ENCODE data around the gene CSMD2. TPM values are rescaled to one million over a fixed set of nuclear protein-coding genes. Genes with fewer than 3 reads are reported as not detected.

The CSMD2 gene
- total RNA-seq, 4 donors from 2014 or later = 0.16 to 1.00 (median 0.27) TPM; not detected in 1

GRCh38 chr1:34028381-34029055 lies 136.5 kb downstream of the CSMD2 start:
- intact Hi-C loops (cut with DNase I; ENCODE audit: low total_unique reads) (no loop called here), in situ Hi-C loops (cut with MboI; ENCODE audit: low pct_ligation_motif_present in 1 of 4, low pct_unique_long_range_greater_than_20kb in 1 of 4, low sequenced_read_pairs in 3 of 4) (no loop called here)
- no peak overlapping the region for H3K4me3 ChIP-seq
- 79 to 96% methylated on average over 5 to 11 of the region's 11 CpGs for WGBS, 2 donors (ENCODE audit: low coverage in 1 of 2)
- no peak for DNase-seq
- H3K27me3 ChIP-seq = peaks cover 8% of the 10 kb centered on the region
- no peak overlapping the region for H3K27ac ChIP-seq
- H3K4me1 ChIP-seq = no peaks in the 10 kb centered on the region
- TF ChIP-seq POLR2AphosphoS5 (IDR thresholded peaks at IDR 0.05) (no peak), EP300 (IDR thresholded peaks at IDR 0.05; ENCODE audit: low read depth) (no peak), CTCF (IDR thresholded peaks at IDR 0.05) (no peak), POLR2A (IDR thresholded peaks at IDR 0.05) (no peak)
- no peaks in the 10 kb centered on the region for H3K9me3 ChIP-seq
- H3K36me3 ChIP-seq = no peaks in the 10 kb centered on the region

DNA sequence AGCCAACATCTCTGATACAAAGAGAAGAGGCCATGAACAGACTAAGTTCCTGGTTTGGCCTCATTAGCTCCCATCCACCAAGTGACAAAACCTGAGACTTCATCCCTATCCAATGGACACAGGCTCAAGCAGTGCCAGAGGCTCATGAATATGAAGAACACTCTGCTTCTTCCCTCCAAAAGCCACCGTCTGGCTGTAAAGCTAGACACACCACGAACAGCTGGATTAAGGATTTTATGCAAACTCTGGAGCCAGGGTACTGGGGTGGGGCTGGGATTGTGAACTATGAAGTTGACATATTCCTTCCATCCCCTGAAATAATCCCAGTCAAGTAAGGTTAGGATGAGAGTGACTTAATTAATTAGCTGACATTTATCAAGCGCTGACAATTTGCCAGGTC lies 139.4 kb downstream of the CSMD2 start:
- no peak for DNase-seq
- Histone ChIP-seq H3K9me3 (no peaks in the 10 kb centered on the region), H3K27ac (no peak overlapping the region), H3K4me3 (no peak overlapping the region), H3K36me3 (no peaks in the 10 kb centered on the region), H3K4me1 (no peaks in the 10 kb centered on the region), H3K27me3 (no peaks in the 10 kb centered on the region)
- intact Hi-C loops (cut with DNase I; ENCODE audit: low total_unique reads) = no loop called here
- WGBS, 2 donors (ENCODE audit: low coverage in 1 of 2) = 73 to 76% methylated on average over 3 of the region's 3 CpGs
- in situ Hi-C loops (cut with MboI; ENCODE audit: low pct_ligation_motif_present in 1 of 4, low pct_unique_long_range_greater_than_20kb in 1 of 4, low sequenced_read_pairs in 3 of 4) = no loop called here
- TF ChIP-seq EP300 (IDR thresholded peaks at IDR 0.05; ENCODE audit: low read depth) (no peak), CTCF (IDR thresholded peaks at IDR 0.05) (no peak), POLR2AphosphoS5 (IDR thresholded peaks at IDR 0.05) (no peak), POLR2A (IDR thresholded peaks at IDR 0.05) (no peak)

DNA sequence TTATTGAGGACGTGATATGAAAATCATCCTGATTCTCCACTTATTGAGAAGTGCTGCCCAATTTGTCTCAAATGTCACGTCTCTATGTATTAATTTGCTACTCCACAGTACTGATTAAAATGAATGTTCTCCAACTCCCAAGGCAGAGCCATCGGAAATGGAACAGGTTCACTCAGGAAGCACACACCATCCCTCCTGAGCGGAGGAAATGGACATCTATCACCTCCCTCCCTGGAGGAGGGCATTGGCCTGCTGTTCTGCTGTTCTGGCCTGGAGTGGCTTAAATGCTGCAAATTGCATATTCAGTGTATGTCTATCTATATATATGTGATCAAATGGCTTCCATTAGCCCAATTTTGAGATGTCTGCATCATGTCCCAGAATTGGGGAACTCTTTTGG lies 140.5 kb downstream of the CSMD2 start:
- 86 to 94% methylated on average over 2 to 4 of the region's 4 CpGs for WGBS, 2 donors (ENCODE audit: low coverage in 1 of 2)

More for the DNA sequence above, 140.5 kb downstream of the CSMD2 start:
- Histone ChIP-seq H3K27ac (no peak overlapping the region), H3K9me3 (no peaks in the 10 kb centered on the region), H3K4me3 (no peak overlapping the region), H3K4me1 (no peaks in the 10 kb centered on the region), H3K27me3 (no peaks in the 10 kb centered on the region), H3K36me3 (no peaks in the 10 kb centered on the region)
- TF ChIP-seq POLR2A (IDR thresholded peaks at IDR 0.05) = no peak
- TF ChIP-seq POLR2AphosphoS5 (IDR thresholded peaks at IDR 0.05) = no peak
- TF ChIP-seq CTCF (IDR thresholded peaks at IDR 0.05) = no peak
- no peak for TF ChIP-seq EP300 (IDR thresholded peaks at IDR 0.05; ENCODE audit: low read depth)
- in situ Hi-C loops (cut with MboI; ENCODE audit: low pct_ligation_motif_present in 1 of 4, low pct_unique_long_range_greater_than_20kb in 1 of 4, low sequenced_read_pairs in 3 of 4) = no loop called here
- intact Hi-C loops (cut with DNase I; ENCODE audit: low total_unique reads) = no loop called here
- DNase-seq = no peak

Measured in transverse colon (tissue), 4 donors.